Mesenchymal stem cell (in vitro differentiated cells and primary cell): ENCODE measurements around the gene AFAP1.

ENCODE experiments used
- DNase-seq: peaks from one replicate; pipeline ENCODE4 v3.0.0-alpha.2; 2013
- H2AFZ ChIP-seq: one replicate; pipeline ENCODE4 v1.6.1; 2013; ENCODE audit warnings: low read depth, mild to moderate bottlenecking, control low read depth, inconsistent platforms, low read length, moderate library complexity
- H2AK5ac ChIP-seq: 2 replicates; pipeline ENCODE4 v1.6.1; 2013; ENCODE audit warnings: low read length, moderate library complexity, mild to moderate bottlenecking, inconsistent platforms; ENCODE audit not compliant: severe bottlenecking
- H2BK120ac ChIP-seq: one replicate; pipeline ENCODE4 v1.6.1; 2013; ENCODE audit warnings: low read depth, mild to moderate bottlenecking, inconsistent platforms, low read length, moderate library complexity
- H2BK12ac ChIP-seq, 2 experiments: one replicate each; pipeline ENCODE4 v1.6.1; 2013; ENCODE audit warnings: inconsistent platforms in 2 of 2, low read length in 2 of 2, mild to moderate bottlenecking in 2 of 2, moderate library complexity in 2 of 2, control low read depth in 1 of 2
- H2BK15ac ChIP-seq: one replicate; pipeline ENCODE4 v1.6.1; 2013; ENCODE audit warnings: mild to moderate bottlenecking, low read depth, inconsistent platforms; ENCODE audit not compliant: poor library complexity, severe bottlenecking
- H2BK5ac ChIP-seq: 2 replicates; pipeline ENCODE4 v1.6.1; 2013; ENCODE audit warnings: low read depth, mild to moderate bottlenecking, low read length, control low read depth, inconsistent platforms; ENCODE audit not compliant: poor library complexity, severe bottlenecking
- H3K14ac ChIP-seq, 2 experiments: one replicate each; pipeline ENCODE4 v1.6.1; 2013; ENCODE audit warnings: inconsistent platforms in 2 of 2, low read length in 2 of 2, control low read depth in 1 of 2, mild to moderate bottlenecking in 1 of 2, moderate library complexity in 1 of 2
- H3K18ac ChIP-seq, 2 experiments: one replicate each; pipeline ENCODE4 v1.6.1; 2013; ENCODE audit warnings: inconsistent platforms in 2 of 2, low read length in 2 of 2, control low read depth in 1 of 2, low read depth in 1 of 2, mild to moderate bottlenecking in 1 of 2
- H3K23ac ChIP-seq, 2 experiments: one replicate each; pipeline ENCODE4 v1.6.1; 2013; ENCODE audit warnings: inconsistent platforms in 2 of 2, low read length in 2 of 2, mild to moderate bottlenecking in 2 of 2, moderate library complexity in 2 of 2, control low read depth in 1 of 2
- H3K27ac ChIP-seq: 2 replicates; pipeline ENCODE4 v1.5.1; 2013; ENCODE audit warnings: mild to moderate bottlenecking, moderate library complexity, low read length, control low read depth, inconsistent platforms; ENCODE audit not compliant: poor library complexity, severe bottlenecking
- H3K27me3 ChIP-seq, 2 experiments: 2 replicates each; pipeline versions ENCODE4 v1.6.1 to v1.7.0; 2013; ENCODE audit warnings: low read length in 2 of 2, mild to moderate bottlenecking in 2 of 2, moderate library complexity in 2 of 2, control low read depth in 1 of 2, inconsistent platforms in 1 of 2; ENCODE audit not compliant: control insufficient read depth in 1 of 2, insufficient read depth in 1 of 2
- H3K36me3 ChIP-seq, 2 experiments: 2 replicates each; pipeline versions ENCODE4 v1.6.1 to v1.7.0; 2013; ENCODE audit warnings: low read length in 2 of 2, control low read depth in 1 of 2, inconsistent platforms in 1 of 2, low read depth in 1 of 2, mild to moderate bottlenecking in 1 of 2; ENCODE audit not compliant: insufficient read depth in 2 of 2, control insufficient read depth in 1 of 2
- H3K4ac ChIP-seq, 2 experiments: one replicate each; pipeline ENCODE4 v1.6.1; 2013; ENCODE audit warnings: inconsistent platforms in 2 of 2, low read length in 2 of 2, mild to moderate bottlenecking in 2 of 2, moderate library complexity in 2 of 2, control low read depth in 1 of 2, low read depth in 1 of 2
- H3K4me1 ChIP-seq: 2 replicates; pipeline ENCODE4 v1.6.1; 2013; ENCODE audit warnings: low read depth, low read length, control low read depth; ENCODE audit not compliant: control insufficient read depth, insufficient read depth
- H3K4me2 ChIP-seq: 2 replicates; pipeline ENCODE4 v1.6.1; 2013; ENCODE audit warnings: low read length, mild to moderate bottlenecking, inconsistent platforms; ENCODE audit not compliant: poor library complexity, severe bottlenecking
- H3K4me3 ChIP-seq, 2 experiments: 2 replicates each; pipeline versions ENCODE4 v1.5.1 to v1.7.0; 2013; ENCODE audit warnings: low read length in 2 of 2, mild to moderate bottlenecking in 2 of 2, control low read depth in 1 of 2, low read depth in 1 of 2; ENCODE audit not compliant: insufficient read depth in 1 of 2
- H3K79me1 ChIP-seq: replicated peaks from 2 replicates; pipeline ENCODE4 v1.6.1; 2013; ENCODE audit warnings: mild to moderate bottlenecking, control low read depth, low read length, inconsistent platforms; ENCODE audit not compliant: poor library complexity, severe bottlenecking
- H3K9ac ChIP-seq: 2 replicates; pipeline ENCODE4 v1.7.0; 2013; ENCODE audit warnings: mild to moderate bottlenecking, low read length, moderate library complexity
- H3K9me3 ChIP-seq: 2 replicates; pipeline ENCODE4 v1.7.0; 2013; ENCODE audit warnings: mild to moderate bottlenecking, low read length; ENCODE audit not compliant: control insufficient read depth
- H4K8ac ChIP-seq: one replicate; pipeline ENCODE4 v1.6.1; 2013; ENCODE audit warnings: inconsistent platforms, mild to moderate bottlenecking, low read length, moderate library complexity
- H4K91ac ChIP-seq: one replicate; pipeline ENCODE4 v1.6.1; 2013; ENCODE audit warnings: mild to moderate bottlenecking, low read length, inconsistent platforms
- whole genome bisulfite sequencing: methylation state at CpG from one replicate; pipeline ENCODE4 v1.1.7; 2013; ENCODE audit warnings: mixed read lengths; 5-methylcytosine and 5-hydroxymethylcytosine counted together

The AFAP1 gene

DNA sequence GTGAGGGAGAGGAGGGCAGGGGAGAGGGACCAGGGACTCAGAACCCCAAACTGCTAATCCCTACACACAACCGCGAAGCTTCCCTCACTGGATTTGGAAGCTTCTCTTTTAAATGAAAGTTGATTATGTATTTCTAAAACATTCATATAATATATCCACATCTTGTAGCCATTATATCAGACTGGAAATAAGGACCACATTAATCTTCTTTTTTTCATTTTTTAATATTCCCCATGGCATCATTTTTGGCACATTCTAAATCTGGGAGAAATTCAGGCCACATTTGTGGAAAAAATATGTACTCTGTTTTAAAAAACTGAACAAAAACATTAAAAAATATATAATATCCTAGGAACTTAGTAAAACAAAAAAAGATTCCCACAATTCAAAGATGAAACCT is 97.8 kb downstream of the AFAP1 start:
- Histone ChIP-seq H2BK15ac (no peak overlapping the region), H3K79me1 (peaks cover 22% of the 10 kb centered on the region), H3K36me3 (peaks cover 27 to 52% of the 10 kb centered on the region in 2 experiments), H3K4me1 (peaks cover 29% of the 10 kb centered on the region), H3K4ac (no peak overlapping the region), H2BK12ac (peak overlapping the region in 1 of 2 experiments; percentile 59), H2BK120ac (no peak overlapping the region), H4K8ac (no peak overlapping the region), H3K27ac (peak overlapping the region; percentile 82), H2BK5ac (peak overlapping the region; percentile 54), H2AFZ (no peak overlapping the region), H3K9me3 (no peaks in the 10 kb centered on the region), H3K27me3 (no peaks in the 10 kb centered on the region), H3K14ac (no peak overlapping the region), H3K4me2 (no peak overlapping the region), H4K91ac (no peak overlapping the region), H2AK5ac (peak overlapping the region; percentile 69), H3K18ac (no peak overlapping the region), H3K9ac (peak overlapping the region; percentile 91), H3K23ac (no peak overlapping the region), H3K4me3 (no peak overlapping the region)
- WGBS, result no CpG with 5 or more reads among the region's 2 CpGs
- no peak for DNase-seq

DNA sequence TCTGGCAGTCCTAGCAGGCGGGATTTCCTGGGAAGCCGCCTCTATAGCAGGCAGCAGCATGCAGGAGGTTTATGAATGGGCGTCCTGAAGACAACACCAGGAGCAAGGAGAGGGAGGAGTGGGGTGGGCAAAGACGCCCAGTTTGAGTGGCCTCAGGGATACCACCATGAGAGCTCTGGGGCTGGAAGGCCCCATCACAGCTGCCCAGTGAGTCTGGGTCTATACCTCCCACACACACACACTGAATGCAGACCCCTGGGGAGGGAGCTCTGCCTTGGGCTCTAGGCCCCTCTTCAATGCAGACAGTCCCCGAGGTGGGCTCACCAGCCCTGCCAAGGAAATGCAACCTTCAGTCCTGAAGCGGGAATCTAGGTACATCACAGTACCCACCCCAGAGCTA is 98.6 kb downstream of the AFAP1 start:
- no peak overlapping the region for H3K23ac ChIP-seq
- H3K9ac ChIP-seq, result peak overlapping the region; percentile 91
- no peak for DNase-seq
- no peaks in the 10 kb centered on the region for H3K9me3 ChIP-seq
- H3K18ac ChIP-seq, result peak overlapping the region in 1 of 2 experiments; percentile 28
- H3K36me3 ChIP-seq, result peaks cover 30 to 54% of the 10 kb centered on the region in 2 experiments
- H3K4me2 ChIP-seq, result no peak overlapping the region
- no peak overlapping the region for H2BK120ac ChIP-seq
- H3K79me1 ChIP-seq, result peaks cover 23% of the 10 kb centered on the region
- no peak overlapping the region for H3K14ac ChIP-seq
- H3K27me3 ChIP-seq, result no peaks in the 10 kb centered on the region
- H2BK15ac ChIP-seq, result no peak overlapping the region
- peak overlapping the region in 1 of 2 experiments; percentile 57 for H2BK12ac ChIP-seq
- peak overlapping the region; percentile 2 for H4K8ac ChIP-seq
- H2AK5ac ChIP-seq, result peak overlapping the region; percentile 94
- H4K91ac ChIP-seq, result no peak overlapping the region
- peak overlapping the region; percentile 82 for H3K27ac ChIP-seq
- peaks cover 28% of the 10 kb centered on the region for H3K4me1 ChIP-seq
- peak overlapping the region; percentile 1 for H2BK5ac ChIP-seq
- H3K4me3 ChIP-seq, result no peak overlapping the region
- H2AFZ ChIP-seq, result no peak overlapping the region
- WGBS, result 95% methylated on average over 5 of the region's 6 CpGs
- peak overlapping the region in 1 of 2 experiments; percentile 71 for H3K4ac ChIP-seq

- Histone ChIP-seq H3K14ac (no peak overlapping the region), H3K4me1 (peaks cover 19% of the 10 kb centered on the region)
Measured at GRCh38 chr4:7839856-7840255, 99.8 kb downstream of the AFAP1 start.

GRCh38 chr4:7838136-7838782 is 101.4 kb downstream of the AFAP1 start:
- Histone ChIP-seq H2BK15ac (no peak overlapping the region), H2BK5ac (no peak overlapping the region), H3K4me1 (peaks cover 10% of the 10 kb centered on the region), H3K4ac (no peak overlapping the region), H3K9me3 (no peaks in the 10 kb centered on the region), H2BK120ac (no peak overlapping the region), H3K23ac (no peak overlapping the region), H2AFZ (no peak overlapping the region), H3K14ac (no peak overlapping the region), H3K4me2 (no peak overlapping the region), H3K36me3 (peaks cover 31 to 63% of the 10 kb centered on the region in 2 experiments), H4K8ac (peak overlapping the region; percentile 12), H2AK5ac (no peak overlapping the region), H4K91ac (no peak overlapping the region), H3K79me1 (peaks cover 21% of the 10 kb centered on the region), H3K27ac (no peak overlapping the region), H3K27me3 (no peaks in the 10 kb centered on the region), H2BK12ac (no peak overlapping the region), H3K4me3 (no peak overlapping the region), H3K18ac (no peak overlapping the region), H3K9ac (no peak overlapping the region)
- WGBS, result 95% methylated on average over 11 of the region's 13 CpGs
- no peak for DNase-seq

More at GRCh38 chr4:7839856-7840255, 99.8 kb downstream of the AFAP1 start:
- H2AK5ac ChIP-seq, result no peak overlapping the region
- H3K4me3 ChIP-seq, result no peak overlapping the region
- H3K23ac ChIP-seq, result peak overlapping the region in 1 of 2 experiments; percentile 95
- no peak overlapping the region for H3K4ac ChIP-seq
- 89% methylated on average over 3 of the region's 4 CpGs for WGBS
- H2BK5ac ChIP-seq, result no peak overlapping the region
- no peak for DNase-seq
- H3K4me2 ChIP-seq, result no peak overlapping the region
- no peaks in the 10 kb centered on the region for H3K9me3 ChIP-seq
- no peak overlapping the region for H2BK15ac ChIP-seq
- no peak overlapping the region for H3K18ac ChIP-seq
- H3K79me1 ChIP-seq, result peaks cover 19% of the 10 kb centered on the region
- H3K36me3 ChIP-seq, result peaks cover 27 to 52% of the 10 kb centered on the region in 2 experiments
- H2AFZ ChIP-seq, result no peak overlapping the region
- H2BK12ac ChIP-seq, result no peak overlapping the region
- H3K27ac ChIP-seq, result no peak overlapping the region
- H4K91ac ChIP-seq, result no peak overlapping the region
- H4K8ac ChIP-seq, result no peak overlapping the region
- no peak overlapping the region for H3K9ac ChIP-seq
- no peaks in the 10 kb centered on the region for H3K27me3 ChIP-seq
- H2BK120ac ChIP-seq, result no peak overlapping the region
